Stimulated activated CD8-positive, alpha-beta memory T cell treated with anti-CD3 and anti-CD28 coated beads, Interleukin-15, amount 100 ng/mL, for 48 hours (primary cell): ENCODE data around the gene SAE1.
"Not testable (repeated sequence)": the region's sequence is repeated elsewhere in the genome, so short reads cannot be mapped to it uniquely, and the experiment has no call there.

Experiments used
- DNase-seq, 2 donors: peaks; one replicate each; pipeline ENCODE4 v3.0.0-alpha.2; 2020; ENCODE audit warnings: low read depth in 2 of 2

SAE1 gene

GRCh38 chr19:47130589-47131227 lies at the start of gene SAE1:
Gene SAE1, plus strand, starts transcription at chr19:47130835. Its CDS starts 96 bp downstream, at chr19:47130931.
- DNase-seq: peak; percentile 95

DNA sequence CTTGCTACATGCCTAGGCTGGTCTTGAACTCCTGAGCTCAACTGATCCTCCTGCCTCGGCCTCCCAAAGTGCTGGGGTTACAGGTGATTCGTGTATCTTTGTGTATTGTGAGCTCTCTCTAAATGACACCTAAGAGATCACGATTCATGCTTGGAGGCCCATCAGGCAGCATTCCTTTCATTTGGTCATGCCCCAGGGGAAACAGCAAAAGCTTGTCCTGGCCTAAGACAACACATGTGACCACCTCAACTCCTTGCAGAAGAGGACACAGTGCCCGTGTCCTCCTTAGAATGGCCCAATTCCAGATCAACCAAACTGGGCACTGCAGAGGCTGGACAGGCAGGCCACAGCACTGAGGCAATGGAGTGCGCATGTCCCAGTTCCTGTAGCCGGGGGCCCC lies 49.5 kb upstream of the SAE1 start:
- DNase-seq: no peak

GRCh38 chr19:47082493-47082892 lies 48.1 kb upstream of the SAE1 start:
- no peak for DNase-seq

- DNase-seq: no peak
Observed at GRCh38 chr19:47084879-47085439, 45.7 kb upstream of the SAE1 start.

- no peak for DNase-seq
Observed at GRCh38 chr19:47086280-47086679, 44.4 kb upstream of the SAE1 start.

- DNase-seq: no peak
Observed at GRCh38 chr19:47089767-47090350, 40.8 kb upstream of the SAE1 start.

DNA sequence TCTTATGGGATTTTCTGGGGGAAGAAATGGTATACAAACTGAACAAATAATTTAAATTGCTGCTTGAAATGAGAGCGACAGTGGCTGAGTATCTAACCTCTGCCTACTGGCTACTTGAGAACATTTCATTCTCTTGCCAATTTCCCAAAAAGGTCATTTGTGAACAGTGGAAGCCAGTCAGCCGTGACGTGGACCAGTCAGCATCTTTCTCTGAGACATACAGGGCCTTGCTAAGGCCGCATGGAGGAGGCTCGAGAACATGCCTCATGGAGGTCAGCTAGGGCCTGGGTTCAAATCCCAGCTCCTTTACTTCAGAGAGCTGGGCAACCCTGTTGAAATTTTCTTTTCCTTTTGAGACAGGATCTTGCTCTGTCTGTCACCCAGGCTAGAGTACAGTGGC lies 37.4 kb upstream of the SAE1 start:
- no peak for DNase-seq

GRCh38 chr19:47093841-47094240 lies 36.8 kb upstream of the SAE1 start:
- DNase-seq: peak; percentile 60 to 65

GRCh38 chr19:47094557-47095475 lies 35.8 kb upstream of the SAE1 start:
- peak; percentile 50 to 55 for DNase-seq

GRCh38 chr19:47095476-47096099 lies 35.0 kb upstream of the SAE1 start:
- DNase-seq: no peak

DNA sequence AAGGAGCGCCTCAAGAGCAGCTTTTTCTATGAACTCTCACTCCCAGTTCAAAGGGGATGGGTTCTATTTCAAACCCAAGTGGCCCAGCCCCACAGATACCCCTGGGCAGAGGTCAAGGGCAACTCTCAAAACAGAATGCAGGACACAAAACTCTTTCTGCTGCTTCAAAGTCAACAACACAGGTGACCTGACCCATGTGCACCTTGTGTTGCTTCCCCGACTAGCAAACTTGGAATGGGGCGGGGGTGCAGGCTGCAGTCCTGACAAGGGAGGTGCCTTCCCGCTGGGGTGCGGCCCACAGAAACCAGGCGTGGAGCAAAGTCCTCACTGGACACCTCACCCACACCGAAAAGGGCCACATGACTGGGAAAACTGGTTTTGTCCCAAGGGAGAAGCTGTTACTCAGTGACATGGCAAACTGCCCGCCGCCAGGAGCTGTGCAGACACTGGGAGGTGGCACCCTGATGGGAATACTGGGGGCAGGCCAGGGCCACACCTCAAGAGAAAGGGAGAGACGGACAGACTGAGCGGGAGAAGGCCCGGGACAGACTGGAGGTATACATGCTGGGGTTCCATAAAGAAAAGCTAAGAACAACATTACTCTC lies 34.4 kb upstream of the SAE1 start:
- DNase-seq: no peak

DNA sequence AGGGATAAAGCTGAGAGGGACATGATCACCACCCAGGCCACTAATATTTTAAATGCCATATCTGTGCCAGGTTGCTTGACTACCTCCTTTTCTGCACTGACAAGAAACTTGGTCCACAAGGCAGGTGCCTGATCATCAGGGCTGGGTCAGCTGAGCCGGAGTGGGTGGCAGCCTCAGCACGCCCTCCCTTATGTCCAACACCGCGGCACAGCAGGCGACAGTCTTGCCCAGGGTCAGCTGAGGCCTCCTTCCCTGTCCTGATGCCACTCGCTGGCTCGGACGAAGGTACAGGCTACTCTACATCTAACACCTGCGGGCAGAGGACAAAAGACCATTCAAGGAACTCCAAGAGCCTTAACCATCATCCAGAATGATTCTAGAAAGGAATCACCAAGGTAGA lies 33.9 kb upstream of the SAE1 start:
- DNase-seq: no peak

DNA sequence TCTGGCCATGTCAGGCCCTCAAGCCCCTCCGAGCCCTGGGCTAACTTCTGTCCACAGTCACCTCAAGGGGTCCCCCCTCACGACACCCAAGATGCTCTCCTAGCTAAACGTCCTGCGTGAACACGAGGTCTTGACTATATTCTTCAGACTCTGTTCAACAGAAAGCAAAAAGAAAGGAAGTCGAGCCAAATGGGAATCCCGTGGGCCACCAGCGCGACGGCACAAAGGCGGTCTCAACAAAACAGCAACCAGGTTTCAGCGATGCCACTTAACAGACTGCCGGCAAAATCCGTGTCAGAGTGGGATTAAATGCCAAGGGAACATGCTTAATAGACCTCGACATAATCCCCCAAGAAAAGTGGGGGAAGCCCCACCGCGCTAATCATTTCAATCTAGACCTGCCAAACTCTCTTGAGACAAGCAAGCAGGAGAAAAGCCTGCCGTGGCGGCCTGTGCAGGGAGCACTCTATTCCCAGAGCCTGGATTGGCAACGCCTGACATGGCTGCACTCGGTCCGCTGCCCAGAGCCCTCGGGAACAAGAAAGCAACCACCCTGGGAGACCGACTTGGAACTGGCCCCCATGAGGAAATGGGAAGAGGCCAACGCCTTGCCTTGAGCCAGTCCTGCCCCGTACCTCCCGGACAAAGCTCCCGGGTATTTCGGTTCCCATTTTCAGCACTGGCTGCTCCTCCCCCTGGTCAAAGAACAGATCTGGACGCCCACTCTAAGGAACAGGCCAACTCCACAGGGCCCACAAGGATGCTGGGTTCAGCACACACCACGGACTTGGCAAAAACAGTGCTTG lies 33.0 kb upstream of the SAE1 start:
- DNase-seq: no peak

DNA sequence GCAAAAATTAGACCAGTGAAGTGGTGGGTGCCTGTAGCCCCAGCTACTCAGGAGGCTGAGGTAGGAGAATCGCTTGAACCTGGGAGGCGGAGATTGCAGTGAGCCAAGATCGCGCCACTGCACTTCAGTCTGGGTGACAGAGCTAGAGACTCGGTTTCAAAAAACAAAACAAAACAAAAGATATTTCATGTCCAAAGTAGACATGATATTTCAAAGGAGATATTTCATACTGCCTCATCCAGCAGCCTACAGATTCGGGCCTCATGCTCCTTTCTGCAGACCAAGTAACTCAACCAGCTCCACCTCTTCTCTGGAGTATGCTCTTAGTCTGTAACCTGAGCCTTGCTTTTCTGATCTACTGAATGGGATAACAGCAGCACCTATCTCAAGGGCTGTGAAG lies 32.0 kb upstream of the SAE1 start:
- DNase-seq: no peak

GRCh38 chr19:47099576-47100050 lies 31.0 kb upstream of the SAE1 start:
- DNase-seq: no peak

DNA sequence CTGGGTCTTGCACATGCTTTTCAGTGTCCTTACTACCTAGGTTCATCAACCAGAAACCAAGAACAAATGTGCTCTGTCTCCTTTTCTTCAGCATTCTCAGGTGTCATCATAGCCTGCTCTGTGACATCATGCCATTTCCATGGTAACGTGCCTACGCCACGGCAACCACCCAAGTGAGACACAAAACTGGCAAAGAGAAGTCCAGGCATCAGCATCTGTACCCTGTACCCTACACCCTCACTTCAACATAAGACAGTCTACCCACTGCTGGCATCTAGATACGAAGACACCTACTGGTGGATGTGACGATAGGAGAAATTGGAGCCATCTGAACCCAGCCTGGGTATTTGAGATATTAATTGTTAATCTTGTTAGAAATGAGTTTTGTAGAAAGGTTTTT lies 30.3 kb upstream of the SAE1 start:
- DNase-seq: no peak

DNA sequence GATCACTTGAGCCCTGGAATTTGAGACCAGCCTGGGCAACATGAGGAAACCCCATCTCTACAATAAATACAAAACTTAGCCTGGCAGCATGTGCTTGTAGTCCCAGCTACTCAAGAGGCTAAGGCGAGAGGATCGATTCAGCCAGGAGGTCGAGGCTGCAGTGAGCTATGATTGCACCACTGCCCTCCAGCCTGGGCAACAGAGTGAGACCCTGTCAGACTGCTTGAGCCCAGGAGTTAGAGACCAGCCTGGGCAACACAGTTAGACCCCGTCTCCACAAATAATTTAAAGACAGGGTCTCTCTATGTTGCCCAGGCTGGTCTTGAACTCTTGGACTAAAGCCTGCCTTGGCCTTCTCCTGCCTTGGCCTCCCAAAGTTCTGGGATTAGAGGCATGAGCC lies 29.5 kb upstream of the SAE1 start:
- not testable (repeated sequence) for DNase-seq

GRCh38 chr19:47102346-47103060 lies 28.1 kb upstream of the SAE1 start:
- no peak for DNase-seq

DNA sequence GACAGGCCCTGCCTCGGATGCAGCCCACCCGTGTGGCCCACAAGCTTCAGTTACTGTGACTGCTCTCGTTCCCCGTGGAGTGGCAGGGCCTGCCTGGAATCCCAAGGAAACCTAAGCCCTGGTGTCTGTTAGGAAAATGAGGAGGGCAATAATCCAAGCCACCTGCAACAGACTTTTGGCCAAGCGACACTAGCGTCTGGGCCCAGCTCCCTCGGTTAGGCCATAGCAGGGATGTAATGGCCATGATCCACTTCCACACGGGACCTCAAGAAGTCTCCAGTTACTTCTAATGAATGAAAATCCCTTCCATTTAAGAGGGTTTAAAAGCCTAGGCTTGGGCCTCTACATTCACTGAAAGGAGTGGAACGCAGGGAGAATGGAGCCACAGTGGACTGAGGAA lies 26.0 kb upstream of the SAE1 start:
- no peak for DNase-seq

- DNase-seq: no peak
Observed at GRCh38 chr19:47105874-47106273, 24.8 kb upstream of the SAE1 start.
